Activated CD8-positive, alpha-beta T cell treated with anti-CD3 and anti-CD28 coated beads, Interleukin-2, amount 10 ng/mL, durations not matched to agents 7 days and 5 days (primary cell): ENCODE results near the gene ZNF747. TPM values are rescaled to one million over a fixed set of nuclear protein-coding genes. Genes with fewer than 3 reads are reported as not detected.

Source experiments
- ATAC-seq: fragments of 150-1000 bp; cut with Tn5 transposase; one replicate; pipeline ENCODE4 v1.10.0; 2021; ENCODE audit warnings: moderate library complexity
- CTCF ChIA-PET: fragments of 350-600 bp; sonication (Branson Sonifier 250); formaldehyde crosslinking; loops from one replicate; lab custom pipeline; 2021; ENCODE audit warnings: antibody characterized with exemption; lab: Charles Lee
- POLR2A ChIA-PET: fragments of 350-600 bp; sonication (Branson Sonifier 250); formaldehyde crosslinking; loops from one replicate; lab custom pipeline; 2021; ENCODE audit warnings: antibody characterized with exemption; lab: Charles Lee
- DNase-seq: peaks from one replicate; pipeline ENCODE4 v3.0.0-alpha.2; 2020
- H3K27ac Mint-ChIP-seq: one replicate; pipeline ENCODE4 v1.8.0; 2021; ENCODE audit warnings: mild to moderate bottlenecking, mixed read lengths
- H3K27me3 Mint-ChIP-seq: one replicate; pipeline ENCODE4 v1.8.0; 2021; ENCODE audit warnings: low read depth, mixed read lengths
- H3K36me3 Mint-ChIP-seq: one replicate; pipeline ENCODE4 v1.8.0; 2021; ENCODE audit warnings: low read depth, mixed read lengths
- H3K4me1 Mint-ChIP-seq: one replicate; pipeline ENCODE4 v1.8.0; 2021; ENCODE audit warnings: low read depth, mixed read lengths
- H3K4me3 Mint-ChIP-seq: one replicate; pipeline ENCODE4 v1.8.0; 2021; ENCODE audit warnings: mild to moderate bottlenecking, mixed read lengths
- H3K9me3 Mint-ChIP-seq: one replicate; pipeline ENCODE4 v1.8.0; 2022; ENCODE audit warnings: mixed read lengths; ENCODE audit not compliant: insufficient read depth
- total RNA-seq, 2 experiments: library from RNA; stranded (reverse); gene quantifications; one replicate each; pipeline ENCODE4 v1.2.3, GENCODE V29; 2021

ZNF747 gene
- total RNA-seq, 2 experiments from 2014 or later: 8.9 to 10.8 TPM

GRCh38 chr16:30510376-30510938 lies 24.2 kb downstream of the ZNF747 start:
- H3K4me3 Mint-ChIP-seq: no peak overlapping the region
- peaks cover 12% of the 10 kb centered on the region for H3K4me1 Mint-ChIP-seq
- ATAC-seq (no peak), DNase-seq (no peak)
- H3K27me3 Mint-ChIP-seq: no peaks in the 10 kb centered on the region
- ChIA-PET POLR2A (interaction anchor here (0.5 to 2.3 kb wide), 10 partner anchors 9 to 92 kb away, joined by 3 to 8 read pairs (median 3); no protein-coding TSS in a partner anchor), CTCF (interaction anchor here (1.5 to 3.9 kb wide), 4 partner anchors 35 to 88 kb away, joined by 5 to 14 read pairs (median 6); partner anchors contain the start of gene DCTPP1)
- H3K36me3 Mint-ChIP-seq: peaks cover 67% of the 10 kb centered on the region
- peak overlapping the region; percentile 61 for H3K27ac Mint-ChIP-seq
- no peaks in the 10 kb centered on the region for H3K9me3 Mint-ChIP-seq

- Mint-ChIP-seq H3K9me3 (no peaks in the 10 kb centered on the region), H3K4me3 (no peak overlapping the region), H3K4me1 (peaks cover 7% of the 10 kb centered on the region), H3K27ac (no peak overlapping the region), H3K36me3 (peaks cover 67% of the 10 kb centered on the region), H3K27me3 (no peaks in the 10 kb centered on the region)
- POLR2A ChIA-PET: interaction anchor here (0.9 to 2.3 kb wide), 6 partner anchors 8 to 51 kb away, joined by 3 to 8 read pairs (median 5); no protein-coding TSS in a partner anchor
- no peak for ATAC-seq
- CTCF ChIA-PET: interaction anchor here (1.6 to 3.9 kb wide), 4 partner anchors 59 to 89 kb away, joined by 5 to 14 read pairs (median 6); partner anchors contain the start of gene DCTPP1
- DNase-seq: no peak
Observed at GRCh38 chr16:30509081-30509765, 25.4 kb downstream of the ZNF747 start.

- Mint-ChIP-seq H3K9me3 (no peaks in the 10 kb centered on the region), H3K27me3 (no peaks in the 10 kb centered on the region), H3K27ac (peak overlapping the region; percentile 23), H3K4me3 (no peak overlapping the region), H3K36me3 (peaks cover 44% of the 10 kb centered on the region), H3K4me1 (peaks cover 3% of the 10 kb centered on the region)
- no peak for ATAC-seq
- DNase-seq: no peak
- ChIA-PET CTCF (interaction anchor here (0.8 to 1.1 kb wide), 2 partner anchors 12 to 74 kb away, joined by 3 read pairs; partner anchors contain the start of gene DCTPP1), POLR2A (interaction anchor here (0.7 to 1.5 kb wide), 2 partner anchors 9 to 74 kb away, joined by 3 to 5 read pairs; partner anchors contain the start of gene DCTPP1)
Observed at GRCh38 chr16:30503403-30504296, 31.0 kb downstream of the ZNF747 start.

- POLR2A ChIA-PET: interaction anchor here (0.9 to 4.4 kb wide), 8 partner anchors 10 to 99 kb away, joined by 3 to 20 read pairs (median 7); partner anchors contain the start of gene DCTPP1
- no peaks in the 10 kb centered on the region for H3K27me3 Mint-ChIP-seq
- CTCF ChIA-PET: interaction anchor here (2.2 kb wide), 1 partner anchor 50 kb away, joined by 11 read pairs; no protein-coding TSS in a partner anchor
- H3K4me3 Mint-ChIP-seq: no peak overlapping the region
- no peaks in the 10 kb centered on the region for H3K9me3 Mint-ChIP-seq
- peaks cover 11% of the 10 kb centered on the region for H3K4me1 Mint-ChIP-seq
- H3K36me3 Mint-ChIP-seq: peaks cover 49% of the 10 kb centered on the region
- H3K27ac Mint-ChIP-seq: peak overlapping the region; percentile 14
- ATAC-seq: no peak
- no peak for DNase-seq
Observed at GRCh38 chr16:30499284-30499683, 35.4 kb downstream of the ZNF747 start.

- Mint-ChIP-seq H3K4me1 (peaks cover 31% of the 10 kb centered on the region), H3K9me3 (no peaks in the 10 kb centered on the region), H3K4me3 (no peak overlapping the region), H3K36me3 (peaks cover 62% of the 10 kb centered on the region), H3K27me3 (no peaks in the 10 kb centered on the region), H3K27ac (no peak overlapping the region)
- POLR2A ChIA-PET: interaction anchor here (0.9 to 3.4 kb wide), 13 partner anchors 8 to 65 kb away, joined by 3 to 12 read pairs (median 5); partner anchors contain the start of genes DCTPP1 and ITGAL
- DNase-seq (no peak), ATAC-seq (no peak)
- CTCF ChIA-PET: interaction anchor here (2.4 to 2.7 kb wide), 2 partner anchors 45 to 64 kb away, joined by 9 to 11 read pairs; partner anchors contain the start of gene DCTPP1
Observed at GRCh38 chr16:30494709-30495108, 39.9 kb downstream of the ZNF747 start.

- peaks cover 38% of the 10 kb centered on the region for H3K4me1 Mint-ChIP-seq
- DNase-seq (no peak), ATAC-seq (no peak)
- H3K9me3 Mint-ChIP-seq: no peaks in the 10 kb centered on the region
- CTCF ChIA-PET: interaction anchor here (2.7 kb wide), 1 partner anchor 63 kb away, joined by 9 read pairs; the partner anchor contains the start of gene DCTPP1
- no peak overlapping the region for H3K27ac Mint-ChIP-seq
- H3K27me3 Mint-ChIP-seq: no peaks in the 10 kb centered on the region
- H3K36me3 Mint-ChIP-seq: peaks cover 65% of the 10 kb centered on the region
- no peak overlapping the region for H3K4me3 Mint-ChIP-seq
- POLR2A ChIA-PET: interaction anchor here (0.9 to 3.0 kb wide), 9 partner anchors 10 to 64 kb away, joined by 3 to 9 read pairs (median 5); partner anchors contain the start of genes DCTPP1 and ITGAL
Observed at GRCh38 chr16:30493941-30494488, 40.6 kb downstream of the ZNF747 start.

GRCh38 chr16:30491744-30492308 lies 42.8 kb downstream of the ZNF747 start:
- ChIA-PET POLR2A (interaction anchor here (0.6 to 1.3 kb wide), 4 partner anchors 9 to 54 kb away, joined by 3 to 6 read pairs (median 6); no protein-coding TSS in a partner anchor), CTCF (interaction anchor here (1.3 to 1.8 kb wide), 5 partner anchors 12 to 107 kb away, joined by 3 to 5 read pairs (median 4); partner anchors contain the start of gene DCTPP1)
- H3K36me3 Mint-ChIP-seq: peaks cover 70% of the 10 kb centered on the region

GRCh38 chr16:30491229-30491628 lies 43.4 kb downstream of the ZNF747 start:
- Mint-ChIP-seq H3K4me3 (no peak overlapping the region), H3K9me3 (no peaks in the 10 kb centered on the region), H3K27me3 (no peaks in the 10 kb centered on the region), H3K4me1 (peaks cover 53% of the 10 kb centered on the region), H3K36me3 (peaks cover 72% of the 10 kb centered on the region), H3K27ac (peak overlapping the region; percentile 76)
- POLR2A ChIA-PET: interaction anchor here (0.6 to 1.6 kb wide), 6 partner anchors 8 to 43 kb away, joined by 3 to 11 read pairs (median 4); no protein-coding TSS in a partner anchor
- CTCF ChIA-PET: interaction anchor here (1.3 to 1.8 kb wide), 5 partner anchors 12 to 107 kb away, joined by 3 to 5 read pairs (median 4); partner anchors contain the start of gene DCTPP1
- no peak for DNase-seq
- ATAC-seq: no peak

More at GRCh38 chr16:30491744-30492308, 42.8 kb downstream of the ZNF747 start:
- Mint-ChIP-seq H3K27ac (peak overlapping the region; percentile 76), H3K4me1 (peaks cover 52% of the 10 kb centered on the region), H3K27me3 (no peaks in the 10 kb centered on the region), H3K4me3 (no peak overlapping the region), H3K9me3 (no peaks in the 10 kb centered on the region)
- ATAC-seq: peak; percentile 74
- DNase-seq: peak; percentile 36

GRCh38 chr16:30490210-30490609 lies 44.4 kb downstream of the ZNF747 start:
- POLR2A ChIA-PET: interaction anchor here (1.2 to 2.5 kb wide), 4 partner anchors 10 to 17 kb away, joined by 3 to 20 read pairs (median 7); no protein-coding TSS in a partner anchor
- Mint-ChIP-seq H3K27ac (peak overlapping the region; percentile 37), H3K27me3 (no peaks in the 10 kb centered on the region), H3K36me3 (peaks cover 73% of the 10 kb centered on the region), H3K4me3 (no peak overlapping the region), H3K9me3 (no peaks in the 10 kb centered on the region), H3K4me1 (peaks cover 56% of the 10 kb centered on the region)
- DNase-seq (no peak), ATAC-seq (no peak)
- CTCF ChIA-PET: interaction anchor here (1.8 to 2.6 kb wide), 2 partner anchors 60 to 67 kb away, joined by 4 to 15 read pairs; partner anchors contain the start of gene DCTPP1
